Measurements from ENCODE around the gene BHLHA15.

GRCh38 chr7:98204670-98205069, 6.6 kb upstream of the BHLHA15 start:
- TF ChIP-seq CTCF (IDR thresholded peaks at IDR 0.05) (no peak), POLR2AphosphoS5 (IDR thresholded peaks at IDR 0.05) (no peak), EP300 (IDR thresholded peaks at IDR 0.05; ENCODE audit: low read depth) (no peak)

Measured in transverse colon (tissue), 4 donors.